Vagina (tissue), 2 donors: ENCODE data around the gene IL1RAPL2.

ENCODE experiments used
- POLR2A ChIP-seq, 2 donors: fragments of 450-650 bp; IDR thresholded peaks; one replicate each; pipeline ENCODE4 v1.6.1; 2017; ENCODE audit warnings: antibody characterized with exemption in 2 of 2, mild to moderate bottlenecking in 2 of 2, moderate library complexity in 2 of 2
- POLR2AphosphoS5 ChIP-seq, 2 donors: sonication (generic); formaldehyde crosslinking; IDR thresholded peaks; one replicate each; pipeline ENCODE4 v1.9.0; 2017; ENCODE audit warnings: antibody characterized with exemption in 2 of 2, mild to moderate bottlenecking in 2 of 2, low read depth in 1 of 2; ENCODE audit not compliant: insufficient read depth in 1 of 2
- TF ChIP-seq, protein P1 (sequence below), 3 experiments: fragments of 450-650 bp in 2 of 3; fragments of 200-600 bp in 1 of 3; sonication (generic) in 1 of 3; IDR thresholded peaks; one replicate each; pipeline ENCODE4 v1.5.1; 2017 to 2019; ENCODE audit warnings: antibody characterized with exemption in 3 of 3, mild to moderate bottlenecking in 2 of 3, moderate library complexity in 2 of 3

DNA sequence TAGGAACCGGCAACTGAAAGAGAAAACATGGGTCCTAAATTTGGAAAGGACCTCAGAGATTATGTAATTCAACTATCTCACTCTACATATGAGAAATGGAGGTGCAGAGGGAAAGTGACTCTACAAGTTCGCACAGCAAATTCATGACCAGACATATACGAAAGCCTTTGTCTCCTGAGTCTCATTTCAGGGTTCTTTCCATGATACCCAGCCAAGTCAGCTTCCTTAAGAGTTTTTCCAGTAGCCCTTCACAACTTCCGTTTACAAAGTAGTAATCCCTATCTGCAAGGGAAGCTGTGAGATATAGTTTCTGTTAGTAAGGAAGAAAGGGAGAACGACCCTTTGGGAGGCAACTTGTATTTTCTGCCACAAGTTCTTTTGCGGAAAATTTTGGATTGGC is 543.9 kb downstream of the IL1RAPL2 start:
- TF ChIP-seq, protein P1, sequence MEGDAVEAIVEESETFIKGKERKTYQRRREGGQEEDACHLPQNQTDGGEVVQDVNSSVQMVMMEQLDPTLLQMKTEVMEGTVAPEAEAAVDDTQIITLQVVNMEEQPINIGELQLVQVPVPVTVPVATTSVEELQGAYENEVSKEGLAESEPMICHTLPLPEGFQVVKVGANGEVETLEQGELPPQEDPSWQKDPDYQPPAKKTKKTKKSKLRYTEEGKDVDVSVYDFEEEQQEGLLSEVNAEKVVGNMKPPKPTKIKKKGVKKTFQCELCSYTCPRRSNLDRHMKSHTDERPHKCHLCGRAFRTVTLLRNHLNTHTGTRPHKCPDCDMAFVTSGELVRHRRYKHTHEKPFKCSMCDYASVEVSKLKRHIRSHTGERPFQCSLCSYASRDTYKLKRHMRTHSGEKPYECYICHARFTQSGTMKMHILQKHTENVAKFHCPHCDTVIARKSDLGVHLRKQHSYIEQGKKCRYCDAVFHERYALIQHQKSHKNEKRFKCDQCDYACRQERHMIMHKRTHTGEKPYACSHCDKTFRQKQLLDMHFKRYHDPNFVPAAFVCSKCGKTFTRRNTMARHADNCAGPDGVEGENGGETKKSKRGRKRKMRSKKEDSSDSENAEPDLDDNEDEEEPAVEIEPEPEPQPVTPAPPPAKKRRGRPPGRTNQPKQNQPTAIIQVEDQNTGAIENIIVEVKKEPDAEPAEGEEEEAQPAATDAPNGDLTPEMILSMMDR (IDR thresholded peaks at IDR 0.05): no peak
- TF ChIP-seq POLR2A (IDR thresholded peaks at IDR 0.05) (no peak), POLR2AphosphoS5 (IDR thresholded peaks at IDR 0.05; ENCODE audit: insufficient read depth in 1 of 2, low read depth in 1 of 2) (no peak)
